ENCODE measurements around the gene SNED1.

Gene SNED1

DNA sequence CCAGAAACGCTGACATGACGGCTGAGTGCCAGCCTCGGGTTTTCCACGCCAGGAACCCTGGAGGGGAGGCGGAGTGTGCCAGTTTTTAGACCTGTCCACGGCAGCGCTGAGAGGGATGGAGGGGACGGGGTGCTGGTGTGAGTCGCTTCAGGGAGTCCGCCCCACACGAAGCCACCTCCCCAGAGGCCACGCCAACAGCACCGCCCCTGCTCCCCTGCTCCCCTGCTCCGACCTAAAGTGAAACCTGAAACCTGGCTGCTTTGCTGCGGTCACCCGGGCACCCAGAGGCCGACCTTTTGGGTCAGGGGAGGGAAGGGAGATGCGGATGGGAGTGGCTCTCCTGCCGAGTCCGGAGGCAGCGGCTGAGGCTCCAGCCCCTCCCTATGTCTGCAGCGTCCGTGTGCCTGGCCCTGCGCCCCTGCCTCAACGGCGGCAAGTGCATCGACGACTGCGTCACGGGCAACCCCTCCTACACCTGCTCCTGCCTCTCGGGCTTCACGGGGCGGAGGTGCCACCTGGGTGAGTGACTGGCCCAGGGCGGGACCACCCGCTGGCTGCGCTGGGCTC is 38.1 kb downstream of the SNED1 start:
- Histone ChIP-seq H3K4me2 (ENCODE audit: low read depth, low read length, poor library complexity, severe bottlenecking) (no peak overlapping the region), H3K4me1 (ENCODE audit: insufficient read depth, low read length, poor library complexity, severe bottlenecking) (no peaks in the 10 kb centered on the region), H3K9ac (ENCODE audit: low read depth, low read length, poor library complexity, severe bottlenecking) (no peak overlapping the region), H3K9me3 (ENCODE audit: insufficient read depth, low read depth, low read length) (no peaks in the 10 kb centered on the region; the same call in 1 of the 2 replicates), H3K27me3 (ENCODE audit: insufficient read depth, low read length, poor library complexity, severe bottlenecking) (no peaks in the 10 kb centered on the region), H3K4me3 (ENCODE audit: low read length, poor library complexity, severe bottlenecking) (no peak overlapping the region), H2AFZ (ENCODE audit: low read length) (no peak overlapping the region), H3F3A (ENCODE audit: low read depth) (no peaks in the 10 kb centered on the region), H3K9me2 (replicated peaks; ENCODE audit: low read depth, low read length) (no peaks in the 10 kb centered on the region), H3K36me3 (ENCODE audit: insufficient read depth, low read length) (no peaks in the 10 kb centered on the region), H3K79me2 (ENCODE audit: insufficient read depth, low read length) (no peaks in the 10 kb centered on the region), H4K20me1 (ENCODE audit: insufficient read depth, low read length, poor library complexity, severe bottlenecking) (no peaks in the 10 kb centered on the region)
- TF ChIP-seq EZH2phosphoT487 (IDR thresholded peaks at IDR 0.05; ENCODE audit: borderline replicate concordance), result no peak
- TF ChIP-seq CTCF (conservative IDR thresholded peaks at IDR 0.05; ENCODE audit: low read length), result no peak

GRCh38 chr2:241036964-241037421 is 38.6 kb downstream of the SNED1 start:
- Histone ChIP-seq H3K36me3 (ENCODE audit: insufficient read depth, low read length) (no peaks in the 10 kb centered on the region), H3K9ac (ENCODE audit: low read depth, low read length, poor library complexity, severe bottlenecking) (no peak overlapping the region), H3K9me2 (replicated peaks; ENCODE audit: low read depth, low read length) (no peaks in the 10 kb centered on the region), H3K4me3 (ENCODE audit: low read length, poor library complexity, severe bottlenecking) (no peak overlapping the region), H3K9me3 (ENCODE audit: insufficient read depth, low read depth, low read length) (no peaks in the 10 kb centered on the region), H3K79me2 (ENCODE audit: insufficient read depth, low read length) (no peaks in the 10 kb centered on the region), H3K4me1 (ENCODE audit: insufficient read depth, low read length, poor library complexity, severe bottlenecking) (no peaks in the 10 kb centered on the region), H2AFZ (ENCODE audit: low read length) (no peak overlapping the region), H3K27me3 (ENCODE audit: insufficient read depth, low read length, poor library complexity, severe bottlenecking) (no peaks in the 10 kb centered on the region), H3K4me2 (ENCODE audit: low read depth, low read length, poor library complexity, severe bottlenecking) (no peak overlapping the region), H3F3A (ENCODE audit: low read depth) (no peaks in the 10 kb centered on the region), H4K20me1 (ENCODE audit: insufficient read depth, low read length, poor library complexity, severe bottlenecking) (no peaks in the 10 kb centered on the region)
- no peak for TF ChIP-seq CTCF (conservative IDR thresholded peaks at IDR 0.05; ENCODE audit: low read length)
- TF ChIP-seq EZH2phosphoT487 (IDR thresholded peaks at IDR 0.05; ENCODE audit: borderline replicate concordance), result no peak

DNA sequence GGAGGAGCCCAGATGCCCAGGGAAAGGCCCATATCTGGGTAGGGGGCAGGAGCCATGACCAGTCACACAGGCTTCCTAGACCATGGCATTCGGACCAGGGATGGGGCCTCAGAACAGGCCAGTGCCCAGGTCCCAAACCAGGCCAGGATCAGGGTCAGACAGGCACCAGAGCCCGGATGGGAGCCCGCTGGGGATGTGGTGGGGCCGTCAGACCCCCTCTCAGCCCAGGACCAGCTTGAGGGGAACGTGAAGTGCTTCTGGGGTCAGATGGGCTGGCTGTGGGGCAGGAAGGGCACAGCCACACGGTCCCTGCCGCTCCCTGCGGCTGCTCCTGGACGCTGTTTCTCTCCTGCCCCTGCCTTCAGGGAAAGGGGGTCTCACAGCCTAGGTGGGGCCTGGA is 39.1 kb downstream of the SNED1 start:
- no peak overlapping the region for H3K4me3 ChIP-seq (ENCODE audit: low read length, poor library complexity, severe bottlenecking)
- no peak overlapping the region for H3K9ac ChIP-seq (ENCODE audit: low read depth, low read length, poor library complexity, severe bottlenecking)
- no peak overlapping the region for H2AFZ ChIP-seq (ENCODE audit: low read length)

More for the DNA sequence above, 39.1 kb downstream of the SNED1 start:
- H3K9me2 ChIP-seq (replicated peaks; ENCODE audit: low read depth, low read length), result no peaks in the 10 kb centered on the region
- no peaks in the 10 kb centered on the region for H3K9me3 ChIP-seq (ENCODE audit: insufficient read depth, low read depth, low read length)
- H3K4me2 ChIP-seq (ENCODE audit: low read depth, low read length, poor library complexity, severe bottlenecking), result no peak overlapping the region
- H3K27me3 ChIP-seq (ENCODE audit: insufficient read depth, low read length, poor library complexity, severe bottlenecking), result no peaks in the 10 kb centered on the region
- H3F3A ChIP-seq (ENCODE audit: low read depth), result no peaks in the 10 kb centered on the region
- H3K79me2 ChIP-seq (ENCODE audit: insufficient read depth, low read length), result no peaks in the 10 kb centered on the region
- H4K20me1 ChIP-seq (ENCODE audit: insufficient read depth, low read length, poor library complexity, severe bottlenecking), result no peaks in the 10 kb centered on the region
- TF ChIP-seq EZH2phosphoT487 (IDR thresholded peaks at IDR 0.05; ENCODE audit: borderline replicate concordance), result no peak
- no peak for TF ChIP-seq CTCF (conservative IDR thresholded peaks at IDR 0.05; ENCODE audit: low read length)
- no peaks in the 10 kb centered on the region for H3K4me1 ChIP-seq (ENCODE audit: insufficient read depth, low read length, poor library complexity, severe bottlenecking)
- H3K36me3 ChIP-seq (ENCODE audit: insufficient read depth, low read length), result no peaks in the 10 kb centered on the region

All from Loucy (cell line).